GM19438 (cell line): ENCODE data around the gene ZER1.
A peak's percentile ranks its signal among the peaks of the same experiment; 100 is the strongest.
"Not testable (repeated sequence)": the region's sequence is repeated elsewhere in the genome, so short reads cannot be mapped to it uniquely, and the experiment has no call there.

Experiments used
- ATAC-seq: cut with Tn5 transposase; IDR thresholded peaks from one replicate; pipeline ENCODE4 v1.9.1; 2021; ENCODE audit warnings: low read depth; ENCODE audit not compliant: unreplicated experiment

Gene ZER1

GRCh38 chr9:128771745-128772519 lies at the start of gene ZER1:
ZER1 (minus strand) TSS chr9:128771927; CDS start chr9:128755565, 16,362 bp downstream.
- peak; percentile 85 for ATAC-seq

DNA sequence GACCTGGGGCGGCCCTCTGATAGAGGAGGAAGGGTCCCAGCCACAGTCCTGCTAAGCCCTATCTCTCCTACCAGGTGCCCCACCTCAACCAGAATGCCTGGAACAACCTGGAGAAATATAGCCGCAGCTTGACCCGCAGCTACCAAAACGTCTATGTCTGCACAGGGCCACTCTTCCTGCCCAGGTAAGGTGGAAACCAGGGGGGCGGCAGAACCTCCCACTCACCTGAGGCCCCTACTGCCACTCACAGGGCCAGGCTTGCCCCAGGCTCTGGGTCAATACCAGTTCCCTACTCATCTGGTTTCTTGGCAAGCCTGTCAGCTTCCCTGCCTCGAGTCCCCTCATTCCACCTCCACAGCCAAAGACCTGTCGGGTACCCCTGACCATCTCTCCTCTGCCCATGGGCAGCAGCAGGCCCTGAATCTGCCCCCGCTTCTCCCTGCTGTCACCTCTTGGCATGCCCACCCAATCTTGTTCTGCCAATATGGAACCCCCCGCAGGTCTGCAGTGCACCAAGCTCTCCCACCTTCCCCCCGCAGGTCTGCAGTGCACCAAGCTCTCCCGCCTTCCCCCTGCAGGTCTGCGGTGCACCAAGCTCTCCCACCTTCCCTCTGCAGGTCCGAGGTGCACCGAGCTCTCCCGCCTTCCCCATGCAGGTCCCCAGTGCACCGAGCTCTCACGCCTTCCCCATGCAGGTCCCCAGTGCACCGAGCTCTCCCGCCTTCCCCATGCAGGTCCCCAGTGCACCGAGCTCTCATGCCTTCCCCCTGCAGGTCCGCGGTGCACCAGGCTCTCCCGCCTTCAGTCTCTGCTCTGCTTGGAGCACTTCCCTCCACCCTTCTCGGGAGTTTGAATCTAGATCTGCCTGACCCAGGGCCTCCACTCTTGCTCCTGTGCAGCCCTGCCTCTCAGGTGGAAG lies 49.2 kb upstream of the ZER1 start:
- no peak for ATAC-seq

- ATAC-seq: no peak
Observed at GRCh38 chr9:128819716-128820664, 48.3 kb upstream of the ZER1 start.

- ATAC-seq: peak; percentile 35
Observed at GRCh38 chr9:128818839-128819715, 47.4 kb upstream of the ZER1 start.

- peak; percentile 85 for ATAC-seq
Observed at GRCh38 chr9:128818099-128818838, 46.5 kb upstream of the ZER1 start, which contains the start of gene ENDOG. ENDOG (plus strand) TSS chr9:128818500; CDS start chr9:128818685, 185 bp downstream.

DNA sequence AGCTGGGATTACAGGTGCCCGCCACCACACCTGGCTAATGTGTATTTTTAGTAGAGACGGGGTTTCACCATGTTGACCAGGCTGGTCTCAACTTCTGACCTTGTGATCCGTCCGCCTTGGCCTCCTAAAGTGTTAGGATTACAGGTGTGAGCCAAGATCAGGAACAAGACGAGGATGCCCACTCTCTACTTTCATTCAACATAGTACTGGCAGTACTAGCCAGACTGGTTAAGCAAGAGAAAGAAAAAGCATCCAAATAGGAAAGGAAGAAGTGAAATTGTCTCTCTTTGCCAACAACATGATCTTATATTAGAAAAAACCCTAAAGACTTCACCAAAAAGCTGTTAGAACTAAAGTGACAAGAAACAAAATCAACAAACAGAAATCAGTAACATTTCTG lies 39.1 kb upstream of the ZER1 start:
- ATAC-seq: no peak

DNA sequence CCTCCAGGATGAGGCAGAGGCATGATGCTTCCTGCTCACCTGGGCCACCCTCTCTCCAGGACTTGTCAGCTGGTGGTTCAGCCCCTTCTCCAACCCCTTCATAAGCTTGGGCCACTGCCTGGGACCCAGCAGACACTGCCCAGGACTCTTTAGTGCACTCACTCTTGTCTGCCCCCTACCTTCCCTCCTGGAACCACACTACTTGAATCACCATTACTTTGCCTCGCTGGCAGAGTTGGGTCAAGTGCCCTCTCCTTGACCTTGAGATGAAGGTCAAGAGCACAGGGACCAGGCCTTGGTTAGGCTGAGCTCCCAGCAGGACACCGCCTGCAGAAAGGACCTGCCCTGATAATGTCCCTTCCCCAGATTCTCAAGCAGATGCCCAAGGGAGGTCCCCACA lies 38.1 kb upstream of the ZER1 start:
- ATAC-seq: no peak

- ATAC-seq: no peak
Observed at GRCh38 chr9:128809036-128809599, 37.4 kb upstream of the ZER1 start.

DNA sequence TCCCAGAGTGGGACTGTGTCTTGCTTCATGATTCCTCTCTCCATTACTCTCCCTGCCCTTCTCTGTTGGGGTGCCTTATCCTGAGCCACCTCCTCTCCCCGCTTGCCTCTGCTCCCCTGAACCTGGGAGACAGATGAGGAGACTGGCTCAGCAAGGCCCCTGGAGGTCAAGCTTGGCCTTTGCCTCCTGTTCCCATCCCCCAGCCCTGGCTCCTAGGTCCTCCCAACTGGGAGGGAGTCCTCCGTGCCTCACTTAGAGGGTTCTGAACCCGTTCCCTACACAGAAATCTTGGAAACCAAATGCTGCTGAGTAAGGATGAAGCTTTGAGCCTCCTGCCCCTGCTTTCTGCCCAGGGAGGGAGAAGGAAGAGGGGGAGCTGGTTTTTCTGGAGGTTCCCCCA lies 36.8 kb upstream of the ZER1 start:
- ATAC-seq: no peak

DNA sequence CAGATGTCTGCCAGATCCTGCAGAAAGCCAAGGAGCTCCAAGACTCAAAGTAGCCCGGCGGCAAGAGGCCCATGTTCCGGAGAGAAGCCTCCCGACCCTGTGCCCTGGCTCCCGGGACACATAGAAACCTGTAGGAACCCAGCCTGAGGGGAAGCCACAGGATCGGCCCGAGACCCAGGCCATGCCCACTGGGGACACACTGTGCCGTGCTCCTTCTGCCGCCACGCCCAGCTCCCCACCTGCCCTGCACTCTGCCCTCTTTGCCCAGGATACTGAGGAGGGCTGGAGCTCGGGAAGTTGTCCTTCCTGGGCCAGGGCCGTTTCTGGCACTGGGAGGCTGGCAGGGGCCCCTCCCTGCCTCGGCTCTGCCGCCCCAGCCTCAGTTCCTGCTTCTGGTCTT lies 36.1 kb upstream of the ZER1 start:
- no peak for ATAC-seq

DNA sequence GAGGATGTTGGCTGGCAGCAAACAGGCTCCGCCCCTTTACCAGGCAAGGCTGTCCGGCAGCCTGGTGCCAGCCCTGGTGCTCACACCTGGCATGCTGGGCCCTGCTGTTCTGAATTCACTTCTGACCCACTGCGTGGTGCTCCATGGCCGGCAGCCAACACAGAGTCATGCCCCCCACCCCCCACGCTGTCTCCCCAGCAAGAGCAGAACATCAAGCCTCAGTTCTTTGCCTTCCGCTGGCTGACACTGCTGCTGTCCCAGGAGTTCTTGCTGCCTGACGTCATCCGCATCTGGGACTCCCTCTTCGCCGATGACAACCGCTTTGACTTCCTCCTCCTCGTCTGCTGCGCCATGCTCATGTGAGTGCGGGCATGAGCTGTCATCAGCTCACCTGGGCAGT lies 33.9 kb upstream of the ZER1 start:
- no peak for ATAC-seq

- ATAC-seq: no peak
Observed at GRCh38 chr9:128802482-128802881, 30.8 kb upstream of the ZER1 start.

DNA sequence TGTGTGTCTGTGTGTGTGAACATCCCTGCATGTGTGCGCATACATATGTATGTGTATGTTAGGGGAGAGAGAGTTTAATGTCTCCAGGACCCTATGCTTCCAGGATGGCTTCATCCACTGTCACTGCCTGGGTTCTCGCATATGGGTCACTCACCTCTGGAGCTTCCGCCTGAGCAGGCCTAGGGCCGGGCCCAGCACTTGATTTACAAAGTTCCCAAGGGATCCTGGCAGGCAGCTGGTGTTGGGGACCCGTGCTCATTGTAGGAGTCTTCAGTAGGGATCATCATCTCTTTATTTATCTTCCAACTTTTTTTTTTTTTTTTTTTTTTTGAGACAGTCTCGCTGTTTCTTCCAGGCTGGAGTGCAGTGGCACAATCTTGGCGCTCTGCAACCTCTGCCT lies 28.3 kb upstream of the ZER1 start:
- ATAC-seq: no peak

DNA sequence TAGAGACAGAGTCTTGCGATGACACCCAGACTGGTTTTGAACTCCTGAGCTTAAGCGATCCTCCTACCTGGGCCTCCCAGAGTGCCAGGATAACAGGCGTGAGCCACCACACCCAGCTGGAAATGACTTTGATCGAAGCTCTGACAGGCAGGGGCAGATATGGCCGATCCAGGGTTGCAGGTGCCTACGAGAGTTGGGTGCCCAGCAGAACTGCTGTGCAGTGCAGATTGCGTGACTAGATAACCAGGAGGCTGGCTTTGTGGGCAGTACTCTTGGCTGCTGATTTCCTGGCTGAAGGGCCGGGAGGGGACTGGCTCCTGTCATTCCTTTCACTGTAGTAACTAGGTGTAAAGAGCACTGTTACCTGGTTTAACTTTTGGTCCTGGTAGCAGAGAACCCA lies 27.2 kb upstream of the ZER1 start:
- no peak for ATAC-seq

GRCh38 chr9:128794961-128795360 lies 23.2 kb upstream of the ZER1 start:
- not testable (repeated sequence) for ATAC-seq

DNA sequence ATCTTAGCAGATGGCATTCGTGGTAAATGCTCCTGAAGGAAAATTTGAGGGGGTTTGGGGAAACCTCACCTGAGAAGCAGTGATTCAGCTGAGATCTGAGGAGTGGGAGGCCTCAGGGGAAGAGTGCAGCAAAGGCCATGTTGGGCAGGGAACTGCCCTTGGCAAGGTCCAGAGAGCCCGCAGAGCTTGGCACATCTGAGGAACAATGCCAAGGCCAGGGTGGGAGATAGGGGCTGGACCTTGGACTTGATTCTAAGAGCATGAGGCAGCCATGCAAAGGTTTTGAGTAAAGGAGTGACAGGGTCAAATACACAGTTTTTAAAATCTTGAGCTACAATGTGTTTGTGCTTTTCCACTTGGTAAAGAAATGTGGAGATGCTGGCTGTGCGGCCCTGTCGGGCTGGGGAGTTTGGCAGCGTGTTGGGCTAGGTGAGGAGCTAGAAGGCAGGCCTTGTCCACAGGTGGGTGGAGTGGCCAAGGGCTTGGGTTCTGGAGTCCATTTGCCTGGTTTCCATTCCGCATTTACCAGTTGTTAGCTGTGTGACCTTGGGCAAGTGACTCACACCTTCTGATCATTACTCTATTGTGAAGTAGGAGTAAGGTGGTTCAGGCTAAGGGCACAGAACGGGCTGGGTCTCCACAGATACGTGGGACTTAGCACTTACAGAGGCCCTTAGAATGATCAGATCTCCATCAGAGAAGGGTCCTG lies 21.4 kb upstream of the ZER1 start:
- ATAC-seq: no peak

GRCh38 chr9:128792134-128792533 lies 20.4 kb upstream of the ZER1 start:
- no peak for ATAC-seq

DNA sequence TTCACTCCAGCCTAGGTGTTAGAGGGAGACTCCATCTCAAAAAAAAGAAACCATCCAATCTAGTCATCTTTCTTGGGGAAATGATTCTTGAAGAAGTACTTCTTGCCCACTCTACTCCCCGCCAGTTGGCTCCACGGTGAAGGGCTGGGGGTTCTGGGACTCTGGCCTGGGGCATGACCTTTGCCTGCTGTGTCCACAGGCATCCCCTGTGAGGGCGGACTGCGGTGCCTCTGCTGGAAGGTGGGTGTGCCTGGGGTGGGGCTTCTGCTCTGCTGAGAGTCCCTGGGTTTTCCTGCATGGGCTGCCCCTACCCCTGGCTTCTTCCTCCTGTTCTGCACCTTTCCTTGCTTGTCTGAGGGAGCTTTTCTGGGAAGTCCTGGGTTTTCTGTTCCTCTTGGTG lies 18.8 kb upstream of the ZER1 start:
- ATAC-seq: no peak
